GF-D8 (cell line): ENCODE results near the gene POLR1E.
"Not testable (repeated sequence)": the region's sequence is repeated elsewhere in the genome, so short reads cannot be mapped to it uniquely, and the experiment has no call there.

Source experiments
- DNase-seq: peaks from one replicate; lab custom pipeline; 2025; lab: John Stamatoyannopoulos, UW

Gene POLR1E

GRCh38 chr9:37504605-37505004 is 18.9 kb downstream of the POLR1E start:
- no peak for DNase-seq

- DNase-seq, result no peak
These were observed 21.9 kb downstream of the POLR1E start for GRCh38 chr9:37507566-37508134.

GRCh38 chr9:37508135-37508833 is 22.5 kb downstream of the POLR1E start:
- no peak for DNase-seq

DNA sequence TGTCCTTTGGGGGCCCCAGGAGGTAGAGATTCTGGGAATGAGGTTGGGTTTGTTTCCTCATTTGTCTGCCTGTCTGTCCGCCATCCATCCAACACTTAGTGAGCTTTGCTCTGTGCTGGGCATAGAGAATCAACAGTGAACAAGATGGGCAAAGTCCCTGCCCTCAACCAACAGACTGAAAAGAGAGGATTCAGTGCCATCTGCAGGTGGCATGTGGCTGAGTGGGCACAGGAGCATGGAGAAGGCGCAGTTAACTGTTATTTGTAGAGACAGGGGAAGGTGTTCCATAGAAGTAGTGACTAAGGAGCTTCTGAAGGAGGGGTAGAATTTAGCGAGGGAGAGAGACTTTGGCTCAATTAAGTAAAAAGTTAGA is 23.1 kb downstream of the POLR1E start:
- DNase-seq, result no peak

DNA sequence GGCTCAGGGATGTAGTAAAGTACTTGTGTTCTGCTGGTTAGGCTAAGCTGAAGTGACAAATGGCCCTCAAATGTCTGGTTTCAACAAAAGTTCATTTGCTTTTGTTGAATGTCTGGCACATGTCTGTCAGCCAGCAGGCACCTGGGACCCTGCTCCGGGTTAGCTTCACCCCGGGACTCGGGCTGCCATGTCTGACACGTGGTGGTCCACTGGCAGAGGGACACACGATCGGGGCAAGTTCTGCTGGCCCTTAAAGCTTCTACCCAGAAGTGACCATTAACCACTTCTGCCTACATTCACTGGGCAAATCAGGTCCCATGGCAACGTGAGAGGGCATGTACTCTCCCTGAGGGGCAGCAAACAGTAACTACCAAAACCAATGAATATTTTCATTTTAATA is 23.8 kb downstream of the POLR1E start:
- DNase-seq, result no peak

- not testable (repeated sequence) for DNase-seq
These were observed 24.3 kb downstream of the POLR1E start for GRCh38 chr9:37510053-37510452.

- DNase-seq, result no peak
These were observed 25.6 kb downstream of the POLR1E start for GRCh38 chr9:37511016-37512010.

- no peak for DNase-seq
These were observed 26.7 kb downstream of the POLR1E start for GRCh38 chr9:37512437-37512836.

DNA sequence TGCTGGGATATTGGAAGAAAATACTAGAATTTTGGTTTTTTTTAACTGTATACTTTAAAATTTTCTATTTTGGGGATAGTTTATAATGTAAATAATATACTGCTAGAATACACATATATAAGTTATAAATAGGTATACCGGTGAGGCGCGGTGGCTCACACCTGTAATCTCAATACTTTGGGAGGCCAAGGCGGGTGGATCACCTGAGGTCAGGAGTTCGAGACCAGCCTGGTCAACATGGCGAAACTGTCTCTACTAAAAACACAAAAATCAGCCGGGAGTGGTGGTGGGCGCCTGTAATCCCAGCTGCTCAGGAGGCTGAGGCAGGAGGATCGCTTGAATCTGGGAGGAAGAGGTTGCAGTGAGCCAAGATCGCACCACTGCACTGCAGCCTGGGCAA is 28.7 kb downstream of the POLR1E start:
- not testable (repeated sequence) for DNase-seq

DNA sequence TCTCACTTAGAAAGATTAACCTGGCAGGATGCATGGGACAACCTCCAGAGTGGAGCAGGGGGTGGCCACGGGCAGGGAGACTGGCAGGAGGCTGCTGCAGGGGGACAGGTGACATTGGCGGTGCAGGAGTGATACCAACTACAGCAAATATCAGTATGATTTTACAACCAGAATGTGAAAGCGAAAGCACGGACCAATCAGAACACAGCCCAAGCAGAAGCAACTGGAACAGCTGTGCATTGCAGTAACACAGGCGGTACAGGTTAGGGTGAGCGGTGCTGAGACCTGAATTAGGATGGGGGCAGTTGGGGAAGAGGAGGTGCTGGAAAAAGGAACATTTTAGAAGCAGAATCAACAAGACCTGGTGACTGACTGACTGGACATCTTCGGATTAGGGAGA is 29.3 kb downstream of the POLR1E start:
- DNase-seq, result no peak

DNA sequence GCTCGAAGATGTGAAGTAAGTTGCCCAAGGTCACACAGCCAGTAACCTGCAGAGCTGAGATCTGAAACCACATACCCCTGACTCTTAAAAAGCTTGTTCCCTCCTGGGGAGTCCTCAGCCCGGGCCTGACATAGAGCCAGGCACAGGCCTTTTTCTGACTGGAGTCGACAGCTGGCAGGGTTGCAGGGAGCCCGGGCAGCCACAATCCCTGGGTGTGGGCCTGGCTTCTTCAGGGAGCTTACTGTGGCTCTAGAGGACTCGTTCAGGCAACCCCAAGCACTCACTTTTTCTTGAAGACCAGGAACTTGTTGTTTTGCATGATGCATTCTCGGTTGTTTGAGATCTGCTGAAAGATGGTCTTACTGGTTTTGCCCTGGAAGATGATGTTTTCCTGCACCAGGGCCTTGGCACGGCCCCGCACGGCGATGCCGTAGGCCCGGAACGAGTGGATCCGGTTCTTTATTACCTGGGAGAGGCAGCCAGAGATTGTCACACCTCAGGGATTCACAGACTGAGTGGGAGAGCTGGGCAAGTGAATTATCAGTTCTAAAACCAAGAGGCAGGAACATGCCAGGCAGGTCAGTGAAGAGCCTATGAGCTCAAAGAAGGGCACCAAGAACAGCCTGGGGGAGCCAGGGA is 30.0 kb downstream of the POLR1E start:
- no peak for DNase-seq

DNA sequence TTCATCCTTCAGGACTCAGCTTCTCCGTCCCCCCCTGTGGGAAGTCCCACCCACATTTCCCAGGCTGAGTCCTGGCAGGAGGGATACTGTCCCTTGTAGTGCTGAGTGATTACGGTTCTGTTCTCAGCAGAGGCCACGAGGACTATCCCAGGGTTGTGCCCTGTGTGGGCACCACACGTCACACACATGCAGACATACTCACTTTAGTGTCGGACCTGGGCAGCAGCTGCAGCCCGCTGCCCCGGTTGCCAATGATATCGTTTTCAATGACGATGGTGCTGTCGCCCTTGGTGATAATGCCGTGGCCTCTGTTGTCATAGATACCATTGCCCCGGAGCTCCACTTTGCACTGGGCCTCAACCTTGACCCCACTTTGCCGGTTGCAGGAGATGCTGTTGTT is 32.2 kb downstream of the POLR1E start:
- DNase-seq, result no peak

- no peak for DNase-seq
These were observed 34.9 kb downstream of the POLR1E start for GRCh38 chr9:37520641-37521040.

- no peak for DNase-seq
These were observed 35.4 kb downstream of the POLR1E start for GRCh38 chr9:37521111-37521510.

- no peak for DNase-seq
These were observed 37.2 kb downstream of the POLR1E start for GRCh38 chr9:37522971-37523370.

GRCh38 chr9:37523916-37524315 is 38.2 kb downstream of the POLR1E start:
- DNase-seq, result no peak

GRCh38 chr9:37528652-37529471 is 43.1 kb downstream of the POLR1E start:
- DNase-seq, result no peak

- DNase-seq, result no peak
These were observed 46.0 kb downstream of the POLR1E start for GRCh38 chr9:37531699-37532098.

GRCh38 chr9:37534412-37534811 is 48.7 kb downstream of the POLR1E start:
- no peak for DNase-seq

GRCh38 chr9:37534901-37535300 is 49.2 kb downstream of the POLR1E start:
- no peak for DNase-seq

DNA sequence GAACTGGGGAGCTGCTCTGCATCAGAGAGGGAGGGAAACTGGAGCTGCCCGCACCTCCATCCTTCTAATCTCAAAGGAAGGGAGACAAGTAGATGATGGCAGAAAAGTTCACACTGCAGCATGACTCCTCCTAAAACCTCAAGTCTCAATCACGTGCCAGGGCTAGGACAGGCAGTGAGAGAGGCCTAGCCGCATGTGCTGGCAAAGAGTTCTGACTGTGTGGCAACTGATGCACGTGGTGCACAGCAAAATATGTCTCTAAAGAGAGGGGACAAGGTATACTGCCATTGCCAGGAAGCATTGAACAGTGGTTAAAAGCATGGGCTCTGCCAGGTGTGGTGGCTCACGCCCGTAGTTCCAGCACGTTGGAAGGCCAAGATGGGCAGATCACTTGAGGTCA is 52.4 kb downstream of the POLR1E start:
- DNase-seq, result no peak

GRCh38 chr9:37539634-37540033 is 53.9 kb downstream of the POLR1E start:
- no peak for DNase-seq
